DLD1 (cell line): Measurements from ENCODE around the gene RETREG1.
"Not testable (repeated sequence)": the region's sequence is repeated elsewhere in the genome, so short reads cannot be mapped to it uniquely, and the experiment has no call there.

Experiments
- in situ Hi-C: cut with HindIII; loops from 2 replicates; pipeline ENCODE4 v1.10.0; 2017; ENCODE audit warnings: low sequenced_read_pairs

The RETREG1 gene

GRCh38 chr5:16558984-16559629 is 57.7 kb downstream of the RETREG1 start:
- in situ Hi-C loops, result no loop called here

- in situ Hi-C loops, result no loop called here
Observed at GRCh38 chr5:16557477-16557876, 59.3 kb downstream of the RETREG1 start.

GRCh38 chr5:16554110-16554509 is 62.7 kb downstream of the RETREG1 start:
- in situ Hi-C loops, result no loop called here

GRCh38 chr5:16552666-16553343 is 64.0 kb downstream of the RETREG1 start:
- in situ Hi-C loops, result no loop called here

GRCh38 chr5:16551628-16552027 is 65.2 kb downstream of the RETREG1 start:
- in situ Hi-C loops, result no loop called here

- in situ Hi-C loops, result no loop called here
Observed at GRCh38 chr5:16550316-16550952, 66.4 kb downstream of the RETREG1 start.

GRCh38 chr5:16549491-16550206 is 67.1 kb downstream of the RETREG1 start:
- in situ Hi-C loops, result no loop called here

- in situ Hi-C loops, result no loop called here
Observed at GRCh38 chr5:16548812-16549211, 68.0 kb downstream of the RETREG1 start.

GRCh38 chr5:16548115-16548514 is 68.7 kb downstream of the RETREG1 start:
- in situ Hi-C loops, result no loop called here

GRCh38 chr5:16547200-16547842 is 69.5 kb downstream of the RETREG1 start:
- in situ Hi-C loops, result no loop called here

DNA sequence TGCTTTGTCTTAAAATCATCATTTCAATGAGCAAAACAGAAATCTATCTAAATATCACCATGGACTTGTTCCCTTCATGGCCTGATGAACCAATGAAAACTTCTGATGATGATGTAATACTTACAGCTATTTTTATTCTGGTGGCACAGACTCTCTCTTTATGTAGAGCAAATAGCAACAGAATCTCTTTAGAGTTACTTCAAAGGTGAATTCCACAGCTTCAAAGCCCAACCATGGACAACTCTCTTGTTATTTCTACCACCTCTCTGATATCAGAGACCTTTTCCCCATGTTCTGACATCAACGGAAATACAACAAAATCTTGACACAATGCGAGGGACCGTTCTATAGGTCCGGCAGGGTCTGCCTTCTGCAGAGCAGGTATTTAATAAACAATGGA is 70.1 kb downstream of the RETREG1 start:
- in situ Hi-C loops, result no loop called here

- in situ Hi-C loops, result no loop called here
Observed at GRCh38 chr5:16544607-16545374, 72.0 kb downstream of the RETREG1 start.

DNA sequence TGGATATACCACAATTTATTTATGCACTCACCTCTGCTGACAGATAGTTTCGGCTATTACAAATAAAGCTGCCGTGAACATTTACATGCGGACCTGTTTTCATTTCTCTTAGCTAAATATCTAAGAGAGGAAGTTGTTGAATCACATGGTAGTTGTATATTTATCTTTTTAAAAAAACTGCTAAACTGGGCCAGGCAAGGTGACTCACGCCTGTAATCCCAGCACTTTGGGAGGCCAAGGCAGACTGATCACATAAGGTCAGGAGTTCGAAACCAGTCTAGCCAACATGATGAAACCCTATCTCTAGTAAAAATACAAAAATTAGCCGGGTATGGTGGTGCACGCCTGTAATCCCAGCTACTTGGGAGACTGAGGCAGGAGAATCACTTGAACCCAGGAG is 73.6 kb downstream of the RETREG1 start:
- in situ Hi-C loops, result not testable (repeated sequence)

GRCh38 chr5:16542236-16542635 is 74.6 kb downstream of the RETREG1 start:
- in situ Hi-C loops, result no loop called here

- in situ Hi-C loops, result not testable (repeated sequence)
Observed at GRCh38 chr5:16541592-16541991, 75.2 kb downstream of the RETREG1 start.

DNA sequence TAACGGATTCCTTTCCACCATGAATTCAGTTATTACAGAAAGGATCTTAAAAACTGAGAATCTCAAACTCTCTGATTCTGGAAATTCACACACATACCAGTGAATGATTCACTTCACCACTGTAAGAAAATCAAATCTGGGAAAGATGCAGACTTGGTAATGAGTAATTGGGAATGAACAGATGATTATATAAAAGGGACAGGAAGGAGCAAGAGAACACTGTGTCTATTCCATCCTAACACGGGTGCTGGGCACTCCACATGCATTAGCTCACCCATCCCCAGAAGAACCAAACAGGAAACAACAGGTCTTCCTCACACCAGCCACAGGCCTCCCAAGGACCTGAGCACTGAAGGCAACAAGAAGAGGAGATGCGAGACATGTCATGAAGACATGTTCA is 76.4 kb downstream of the RETREG1 start:
- in situ Hi-C loops, result no loop called here

- in situ Hi-C loops, result no loop called here
Observed at GRCh38 chr5:16539169-16539666, 77.6 kb downstream of the RETREG1 start.

DNA sequence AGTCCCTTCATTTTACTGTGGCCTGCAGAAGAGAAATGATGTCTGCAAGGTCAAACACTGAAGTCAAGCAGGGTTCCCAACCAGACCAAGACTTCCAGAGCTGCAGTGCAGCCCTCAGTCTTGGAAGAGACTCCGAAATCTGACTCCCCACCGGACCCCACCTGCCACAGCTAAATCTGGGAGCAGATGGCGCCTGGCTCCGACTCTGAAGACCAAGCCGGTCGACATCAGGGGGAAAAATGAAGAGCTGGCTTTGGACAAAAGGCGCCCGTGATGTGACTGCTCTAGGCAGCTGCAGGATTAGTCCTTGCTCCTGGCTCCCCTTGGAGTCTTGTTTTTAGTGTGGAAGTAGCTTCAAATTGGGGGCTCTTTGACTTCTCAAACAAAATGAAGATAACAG is 78.8 kb downstream of the RETREG1 start:
- in situ Hi-C loops, result no loop called here

- in situ Hi-C loops, result no loop called here
Observed at GRCh38 chr5:16536818-16537217, 80.0 kb downstream of the RETREG1 start.

- in situ Hi-C loops, result no loop called here
Observed at GRCh38 chr5:16536246-16536645, 80.6 kb downstream of the RETREG1 start.
